GM06990 (cell line): ENCODE measurements around the gene GOLGA6L2.
"Not testable (repeated sequence)": the region's sequence is repeated elsewhere in the genome, so short reads cannot be mapped to it uniquely, and the experiment has no call there.

Source experiments
- DNase-seq: peaks from one replicate; pipeline ENCODE4 v3.0.0-alpha.2; 2011; ENCODE audit not compliant: insufficient read length; ENCODE audit errors: extremely low read depth
- H3K27me3 ChIP-seq: replicated peaks from 2 replicates; pipeline ENCODE4 v1.6.0; 2011; ENCODE audit warnings: low read length; ENCODE audit not compliant: control insufficient read depth, insufficient read depth
- H3K36me3 ChIP-seq: 2 replicates; pipeline ENCODE4 v1.5.1; 2011; ENCODE audit warnings: low read length; ENCODE audit not compliant: control insufficient read depth, insufficient read depth
- H3K4me3 ChIP-seq: replicated peaks from 2 replicates; pipeline ENCODE4 v1.5.1; 2011; ENCODE audit warnings: low read depth, mild to moderate bottlenecking, control low read depth, low read length
- CTCF ChIP-seq: IDR thresholded peaks from 2 replicates; pipeline ENCODE4 v1.5.1; 2011; ENCODE audit warnings: low read length, control low read depth, mild to moderate bottlenecking, inconsistent platforms; ENCODE audit not compliant: insufficient read depth, poor library complexity, severe bottlenecking

Gene GOLGA6L2

GRCh38 chr15:23424111-23424904 is 22.7 kb downstream of the GOLGA6L2 start:
- no peak for TF ChIP-seq CTCF
- H3K4me3 ChIP-seq = no peak overlapping the region
- no peaks in the 10 kb centered on the region for H3K36me3 ChIP-seq
- DNase-seq = no peak
- no peaks in the 10 kb centered on the region for H3K27me3 ChIP-seq

- no peak for DNase-seq
- Histone ChIP-seq H3K4me3 (no peak overlapping the region), H3K36me3 (no peaks in the 10 kb centered on the region), H3K27me3 (no peaks in the 10 kb centered on the region)
- no peak for TF ChIP-seq CTCF
Measured at GRCh38 chr15:23422946-23423708, 23.9 kb downstream of the GOLGA6L2 start.

GRCh38 chr15:23422099-23422945 is 24.7 kb downstream of the GOLGA6L2 start:
- H3K4me3 ChIP-seq = no peak overlapping the region
- no peak for DNase-seq
- no peak for TF ChIP-seq CTCF
- no peaks in the 10 kb centered on the region for H3K36me3 ChIP-seq
- H3K27me3 ChIP-seq = no peaks in the 10 kb centered on the region

GRCh38 chr15:23420806-23421575 is 26.1 kb downstream of the GOLGA6L2 start:
- TF ChIP-seq CTCF = no peak
- DNase-seq = no peak
- Histone ChIP-seq H3K27me3 (no peaks in the 10 kb centered on the region), H3K36me3 (no peaks in the 10 kb centered on the region), H3K4me3 (no peak overlapping the region)

- H3K36me3 ChIP-seq = no peaks in the 10 kb centered on the region
- H3K4me3 ChIP-seq = no peak overlapping the region
- no peak for DNase-seq
- H3K27me3 ChIP-seq = no peaks in the 10 kb centered on the region
- TF ChIP-seq CTCF = no peak
Measured at GRCh38 chr15:23416349-23417276, 30.4 kb downstream of the GOLGA6L2 start.

GRCh38 chr15:23415866-23416265 is 31.2 kb downstream of the GOLGA6L2 start:
- not testable (repeated sequence) for H3K36me3 ChIP-seq, H3K27me3 ChIP-seq, DNase-seq, H3K4me3 ChIP-seq
